Thoracic aorta (tissue), 2 donors: ENCODE measurements around the gene GNB1L. TPM values are rescaled to one million over a fixed set of nuclear protein-coding genes. Genes with fewer than 3 reads are reported as not detected.

Experiments
- ATAC-seq: fragments of 150-250 bp; one replicate; pipeline ENCODE4 v1.8.0; 2017; ENCODE audit warnings: low read depth; ENCODE audit not compliant: insufficient number of reproducible peaks, low FRiP score
- DNase-seq: peaks from one replicate; pipeline ENCODE4 v3.0.0-alpha.2; 2020; ENCODE audit warnings: low spot score
- H3K27ac ChIP-seq, 2 donors: fragments of 200-600 bp; sonication (generic); 1 replicate in 1 of 2; 2 replicates in 1 of 2; pipeline ENCODE4 v1.5.1; 2016; ENCODE audit warnings: mild to moderate bottlenecking in 2 of 2, moderate library complexity in 2 of 2
- H3K27me3 ChIP-seq: fragments of 200-600 bp; sonication (generic); replicated peaks from 2 replicates; pipeline ENCODE4 v1.6.0; 2016; ENCODE audit warnings: mild to moderate bottlenecking; ENCODE audit not compliant: insufficient read depth
- H3K36me3 ChIP-seq: fragments of 200-600 bp; sonication (generic); one replicate; pipeline ENCODE4 v1.5.1; 2016
- H3K4me1 ChIP-seq, 2 donors: fragments of 200-600 bp; sonication (generic); 1 replicate in 1 of 2; 2 replicates in 1 of 2; pipeline versions ENCODE4 v1.5.1 to v1.6.0; 2016; ENCODE audit warnings: low read depth in 2 of 2, mild to moderate bottlenecking in 1 of 2; ENCODE audit not compliant: control insufficient read depth in 1 of 2
- H3K4me3 ChIP-seq: fragments of 200-600 bp; sonication (generic); 2 replicates; pipeline ENCODE4 v1.5.1; 2016; ENCODE audit warnings: mild to moderate bottlenecking
- H3K9me3 ChIP-seq: fragments of 200-600 bp; sonication (generic); 2 replicates; pipeline ENCODE4 v1.5.1; 2016
- CTCF ChIP-seq: fragments of 200-600 bp; sonication (generic); IDR thresholded peaks from one replicate; pipeline ENCODE4 v1.5.1; 2019; ENCODE audit warnings: antibody characterized with exemption
- total RNA-seq, 2 donors: library from RNA; depleted of rRNA; stranded (reverse); fragments of >200 nt; gene quantifications; one replicate each; pipeline versions ENCODE4 v1.1.0 to v1.2.3, GENCODE V29; 2016

Gene GNB1L
- total RNA-seq, 2 donors from 2014 or later, result 2.3 to 7.7 TPM

GRCh38 chr22:19901577-19902244, 47.0 kb upstream of the GNB1L start:
- H3K27ac ChIP-seq, result no peak overlapping the region
- no peaks in the 10 kb centered on the region for H3K27me3 ChIP-seq
- H3K4me1 ChIP-seq, result no peaks in the 10 kb centered on the region
- DNase-seq (no peak), ATAC-seq (no peak)
- H3K9me3 ChIP-seq, result no peaks in the 10 kb centered on the region
- no peak overlapping the region for H3K4me3 ChIP-seq
- peaks cover 12% of the 10 kb centered on the region for H3K36me3 ChIP-seq
- TF ChIP-seq CTCF, result no peak

- Histone ChIP-seq H3K9me3 (no peaks in the 10 kb centered on the region), H3K36me3 (peaks cover 12% of the 10 kb centered on the region), H3K27me3 (no peaks in the 10 kb centered on the region), H3K4me3 (no peak overlapping the region), H3K4me1 (no peaks in the 10 kb centered on the region), H3K27ac (no peak overlapping the region)
- ATAC-seq (no peak), DNase-seq (no peak)
- TF ChIP-seq CTCF, result no peak
Observed at GRCh38 chr22:19900707-19901436, 46.2 kb upstream of the GNB1L start.

- TF ChIP-seq CTCF, result no peak
- Histone ChIP-seq H3K27me3 (no peaks in the 10 kb centered on the region), H3K27ac (no peak overlapping the region), H3K36me3 (peaks cover 13% of the 10 kb centered on the region), H3K4me1 (no peaks in the 10 kb centered on the region), H3K9me3 (no peaks in the 10 kb centered on the region), H3K4me3 (no peak overlapping the region)
- no peak for DNase-seq
- no peak for ATAC-seq
Observed at GRCh38 chr22:19898831-19899567, 44.3 kb upstream of the GNB1L start.

GRCh38 chr22:19898145-19898544, 43.5 kb upstream of the GNB1L start:
- no peak for TF ChIP-seq CTCF
- H3K36me3 ChIP-seq, result peaks cover 18% of the 10 kb centered on the region
- ATAC-seq (no peak), DNase-seq (no peak)
- no peak overlapping the region for H3K4me3 ChIP-seq
- H3K27ac ChIP-seq, result no peak overlapping the region
- H3K4me1 ChIP-seq, result no peaks in the 10 kb centered on the region
- H3K9me3 ChIP-seq, result no peaks in the 10 kb centered on the region
- no peaks in the 10 kb centered on the region for H3K27me3 ChIP-seq

- no peak for TF ChIP-seq CTCF
- ATAC-seq (no peak), DNase-seq (no peak)
- no peak overlapping the region for H3K4me3 ChIP-seq
- H3K27me3 ChIP-seq, result no peaks in the 10 kb centered on the region
- peaks cover 18% of the 10 kb centered on the region for H3K36me3 ChIP-seq
- H3K27ac ChIP-seq, result no peak overlapping the region
- no peaks in the 10 kb centered on the region for H3K9me3 ChIP-seq
- no peaks in the 10 kb centered on the region for H3K4me1 ChIP-seq
Observed at GRCh38 chr22:19897726-19898125, 43.1 kb upstream of the GNB1L start.
